Parathyroid adenoma (tissue), 2 donors: ENCODE results near the gene TRABD.

ENCODE experiments used
- H2AFZ ChIP-seq: fragments of 300-600 bp; sonication (generic); one replicate; pipeline ENCODE4 v1.7.0; 2017; ENCODE audit warnings: antibody characterized with exemption, mild to moderate bottlenecking
- H3K27ac ChIP-seq: fragments of 300-600 bp; sonication (generic); one replicate; pipeline ENCODE4 v1.7.0; 2017
- H3K27me3 ChIP-seq: fragments of 300-600 bp; sonication (generic); one replicate; pipeline ENCODE4 v1.7.0; 2017; ENCODE audit warnings: low read length; ENCODE audit not compliant: control insufficient read depth, insufficient read depth
- H3K36me3 ChIP-seq: fragments of 300-600 bp; sonication (generic); one replicate; pipeline ENCODE4 v1.7.0; 2017; ENCODE audit warnings: low read length; ENCODE audit not compliant: control insufficient read depth, insufficient read depth
- H3K4me1 ChIP-seq: fragments of 300-600 bp; sonication (generic); one replicate; pipeline ENCODE4 v1.7.0; 2017; ENCODE audit warnings: control low read depth
- H3K4me2 ChIP-seq: fragments of 300-600 bp; sonication (generic); one replicate; pipeline ENCODE4 v1.7.0; 2017; ENCODE audit warnings: low read length
- H3K4me3 ChIP-seq: fragments of 300-600 bp; sonication (generic); one replicate; pipeline ENCODE4 v1.7.0; 2017; ENCODE audit warnings: low read depth, low read length
- H3K79me2 ChIP-seq: fragments of 300-600 bp; sonication (generic); one replicate; pipeline ENCODE4 v1.7.0; 2017; ENCODE audit warnings: control low read depth
- H3K9ac ChIP-seq: fragments of 300-600 bp; sonication (generic); one replicate; pipeline ENCODE4 v1.7.0; 2017; ENCODE audit warnings: mild to moderate bottlenecking
- H3K9me3 ChIP-seq: fragments of 300-600 bp; sonication (generic); one replicate; pipeline ENCODE4 v1.7.0; 2017; ENCODE audit warnings: low read length; ENCODE audit not compliant: control insufficient read depth
- CTCF ChIP-seq: fragments of 300-600 bp; sonication (generic); IDR thresholded peaks from one replicate; pipeline ENCODE4 v1.7.0; 2017; ENCODE audit warnings: antibody characterized with exemption, mild to moderate bottlenecking
- donor health status: primary hyperparathyroidism.

The TRABD gene

GRCh38 chr22:50190182-50190940 lies 4.6 kb downstream of the TRABD start:
- Histone ChIP-seq H3K4me3 (peak overlapping the region; percentile 55), H3K27ac (peak overlapping the region; percentile 60), H3K4me2 (peak overlapping the region; percentile 91), H3K9ac (no peak overlapping the region), H3K27me3 (no peaks in the 10 kb centered on the region), H3K36me3 (no peaks in the 10 kb centered on the region), H3K9me3 (no peaks in the 10 kb centered on the region), H2AFZ (peak overlapping the region; percentile 66), H3K79me2 (no peaks in the 10 kb centered on the region), H3K4me1 (peaks cover 3% of the 10 kb centered on the region)
- peak; percentile 36 for TF ChIP-seq CTCF

- no peaks in the 10 kb centered on the region for H3K27me3 ChIP-seq
- no peaks in the 10 kb centered on the region for H3K79me2 ChIP-seq
- H3K36me3 ChIP-seq = no peaks in the 10 kb centered on the region
- peaks cover 3% of the 10 kb centered on the region for H3K4me1 ChIP-seq
- H3K4me3 ChIP-seq = peak overlapping the region; percentile 55
- no peak overlapping the region for H3K9ac ChIP-seq
- no peaks in the 10 kb centered on the region for H3K9me3 ChIP-seq
- H2AFZ ChIP-seq = no peak overlapping the region
- peak overlapping the region; percentile 60 for H3K27ac ChIP-seq
- TF ChIP-seq CTCF = no peak
- H3K4me2 ChIP-seq = peak overlapping the region; percentile 91
These were observed 5.4 kb downstream of the TRABD start for GRCh38 chr22:50190941-50191741.

GRCh38 chr22:50192436-50193204 lies 6.9 kb downstream of the TRABD start:
- Histone ChIP-seq H3K4me3 (no peak overlapping the region), H3K9me3 (no peaks in the 10 kb centered on the region), H3K27me3 (no peaks in the 10 kb centered on the region), H3K27ac (no peak overlapping the region), H3K4me1 (peaks cover 3% of the 10 kb centered on the region), H3K36me3 (no peaks in the 10 kb centered on the region), H3K4me2 (no peak overlapping the region), H3K9ac (no peak overlapping the region), H2AFZ (no peak overlapping the region), H3K79me2 (no peaks in the 10 kb centered on the region)
- TF ChIP-seq CTCF = no peak

- no peak overlapping the region for H3K4me2 ChIP-seq
- H3K4me3 ChIP-seq = no peak overlapping the region
- H2AFZ ChIP-seq = no peak overlapping the region
- H3K4me1 ChIP-seq = peaks cover 3% of the 10 kb centered on the region
- no peaks in the 10 kb centered on the region for H3K79me2 ChIP-seq
- no peaks in the 10 kb centered on the region for H3K27me3 ChIP-seq
- no peak overlapping the region for H3K27ac ChIP-seq
- no peaks in the 10 kb centered on the region for H3K9me3 ChIP-seq
- no peaks in the 10 kb centered on the region for H3K36me3 ChIP-seq
- no peak for TF ChIP-seq CTCF
- H3K9ac ChIP-seq = no peak overlapping the region
These were observed 7.9 kb downstream of the TRABD start for GRCh38 chr22:50193621-50194020.
